Right cardiac atrium (tissue), 5 donors: ENCODE data around the gene ERCC4. TPM values are rescaled to one million over a fixed set of nuclear protein-coding genes. Genes with fewer than 3 reads are reported as not detected.

Experiments
- ATAC-seq, 2 donors: fragments of 200-7000 bp; cut with Tn5 transposase; one replicate each; pipeline versions ENCODE4 v1.8.0 to v1.9.1; 2020; ENCODE audit warnings: moderate library complexity in 2 of 2, mild to moderate bottlenecking in 1 of 2
- DNase-seq, 3 donors: peaks; one replicate each; pipeline ENCODE4 v3.0.0-alpha.2; 2020
- H3K27ac ChIP-seq: one replicate; pipeline ENCODE4 v1.5.1; 2013; ENCODE audit warnings: mild to moderate bottlenecking, low read length, control low read depth, moderate library complexity
- H3K27me3 ChIP-seq: one replicate; pipeline ENCODE4 v1.6.1; 2013; ENCODE audit not compliant: control insufficient read depth, insufficient read depth
- H3K4me1 ChIP-seq: one replicate; pipeline ENCODE4 v1.6.1; 2013; ENCODE audit warnings: low read length; ENCODE audit not compliant: control insufficient read depth, insufficient read depth
- H3K4me3 ChIP-seq: one replicate; pipeline ENCODE4 v1.5.1; 2013; ENCODE audit warnings: low read length, control low read depth
- H3K9me3 ChIP-seq: one replicate; pipeline ENCODE4 v1.6.1; 2013; ENCODE audit warnings: low read length; ENCODE audit not compliant: control insufficient read depth
- WGBS: extraction: QIAGEN DNeasy Blood & Tissue Kit; methylation state at CpG from one replicate; pipeline ENCODE4 v1.1.7; 2013; 5-methylcytosine and 5-hydroxymethylcytosine counted together
- intact Hi-C, 4 donors: fragments of 100-400 bp; cut with DNase I; formaldehyde crosslinking; loops; one replicate each; pipeline versions ENCODE4 v1.11.0 to v1.14.0; 2022 to 2023
- polyA plus RNA-seq: library from polyadenylated mRNA; stranded (reverse); fragments of 200-250 nt; gene quantifications from one replicate; pipeline ENCODE4 v1.2.3, GENCODE V29; 2013
- total RNA-seq, 4 donors: library from RNA; stranded (reverse); fragmentation: NEBNext Ultra II Directional; extraction: Animal tissue kit (Norgen Biotek cat#: 25700); gene quantifications; one replicate each; pipeline ENCODE4 v1.2.1, GENCODE V29; 2021
- donor health status: healthy with polysubstance abuse.
- donor health status: DM: no; HTN: yes; CAD: no.
- donor health status: DM: no; HTN: no; CAD: no.
- donor health status: DM: no; HTN: yes; CAD: no; lungs with severe emphysema.
- donor health status: DM: yes; HTN: yes; CAD: no.

The ERCC4 gene
- total and polyA plus RNA-seq, 5 donors: 2.3 to 14.4 (median 9.6) TPM

- H3K4me1 ChIP-seq: no peaks in the 10 kb centered on the region
- ATAC-seq (no peak), DNase-seq (no peak)
- intact Hi-C loops: no loop called here
- H3K27ac ChIP-seq: no peak overlapping the region
- no peaks in the 10 kb centered on the region for H3K27me3 ChIP-seq
- 75% methylated on average over 2 of the region's 2 CpGs for WGBS
- H3K9me3 ChIP-seq: no peaks in the 10 kb centered on the region
- H3K4me3 ChIP-seq: no peak overlapping the region
These were observed 48.9 kb downstream of the ERCC4 start for GRCh38 chr16:13968835-13969234.

GRCh38 chr16:13969711-13970110, 49.8 kb downstream of the ERCC4 start:
- no peak overlapping the region for H3K4me3 ChIP-seq
- no peaks in the 10 kb centered on the region for H3K27me3 ChIP-seq
- H3K9me3 ChIP-seq: no peaks in the 10 kb centered on the region
- no peaks in the 10 kb centered on the region for H3K4me1 ChIP-seq
- ATAC-seq: no peak
- WGBS: 93% methylated on average over 3 of the region's 3 CpGs
- intact Hi-C loops: no loop called here
- no peak overlapping the region for H3K27ac ChIP-seq
- DNase-seq: no peak

- no peak overlapping the region for H3K4me3 ChIP-seq
- no peak for ATAC-seq
- no peak overlapping the region for H3K27ac ChIP-seq
- DNase-seq: no peak
- no peaks in the 10 kb centered on the region for H3K4me1 ChIP-seq
- intact Hi-C loops: no loop called here
- no peaks in the 10 kb centered on the region for H3K27me3 ChIP-seq
- H3K9me3 ChIP-seq: no peaks in the 10 kb centered on the region
These were observed 50.9 kb downstream of the ERCC4 start for GRCh38 chr16:13970708-13971422.

GRCh38 chr16:13973321-13974023, 53.5 kb downstream of the ERCC4 start:
- intact Hi-C loops: no loop called here
- Histone ChIP-seq H3K27me3 (no peaks in the 10 kb centered on the region), H3K9me3 (no peaks in the 10 kb centered on the region), H3K27ac (no peak overlapping the region), H3K4me3 (no peak overlapping the region), H3K4me1 (no peaks in the 10 kb centered on the region)
- ATAC-seq: no peak
- DNase-seq: no peak
- WGBS: 89% methylated on average over 9 of the region's 9 CpGs

- no peak for DNase-seq
- Histone ChIP-seq H3K4me3 (no peak overlapping the region), H3K27me3 (no peaks in the 10 kb centered on the region), H3K27ac (no peak overlapping the region), H3K9me3 (no peaks in the 10 kb centered on the region), H3K4me1 (no peaks in the 10 kb centered on the region)
- no peak for ATAC-seq
- WGBS: 94% methylated on average over 6 of the region's 6 CpGs
- intact Hi-C loops: no loop called here
These were observed 57.2 kb downstream of the ERCC4 start for GRCh38 chr16:13977177-13977576.

- H3K27me3 ChIP-seq: no peaks in the 10 kb centered on the region
- H3K27ac ChIP-seq: no peak overlapping the region
- ATAC-seq (no peak), DNase-seq (no peak)
- WGBS: 76% methylated on average over 3 of the region's 3 CpGs
- no peaks in the 10 kb centered on the region for H3K4me1 ChIP-seq
- H3K9me3 ChIP-seq: no peaks in the 10 kb centered on the region
- intact Hi-C loops: no loop called here
- H3K4me3 ChIP-seq: no peak overlapping the region
These were observed 62.5 kb downstream of the ERCC4 start for GRCh38 chr16:13982451-13982850.

- no peak overlapping the region for H3K4me3 ChIP-seq
- H3K27me3 ChIP-seq: no peaks in the 10 kb centered on the region
- no peaks in the 10 kb centered on the region for H3K9me3 ChIP-seq
- H3K4me1 ChIP-seq: no peaks in the 10 kb centered on the region
- intact Hi-C loops: no loop called here
- ATAC-seq (no peak), DNase-seq (no peak)
- H3K27ac ChIP-seq: no peak overlapping the region
- WGBS: 87% methylated on average over 5 of the region's 5 CpGs
These were observed 63.7 kb downstream of the ERCC4 start for GRCh38 chr16:13983625-13984024.

- ATAC-seq (no peak), DNase-seq (no peak)
- Histone ChIP-seq H3K27me3 (no peaks in the 10 kb centered on the region), H3K4me1 (no peaks in the 10 kb centered on the region), H3K9me3 (no peaks in the 10 kb centered on the region), H3K4me3 (no peak overlapping the region), H3K27ac (no peak overlapping the region)
- intact Hi-C loops: no loop called here
- WGBS: 75% methylated on average over 8 of the region's 8 CpGs
These were observed 64.8 kb downstream of the ERCC4 start for GRCh38 chr16:13984794-13985193.

GRCh38 chr16:13988038-13988437, 68.1 kb downstream of the ERCC4 start:
- no peak for ATAC-seq
- WGBS: 97% methylated on average over 1 of the region's 1 CpG

GRCh38 chr16:13992322-13992721, 72.4 kb downstream of the ERCC4 start:
- no peak for DNase-seq
- ATAC-seq: no peak
- Histone ChIP-seq H3K27me3 (no peaks in the 10 kb centered on the region), H3K4me1 (peaks cover 4% of the 10 kb centered on the region), H3K4me3 (no peak overlapping the region), H3K27ac (no peak overlapping the region), H3K9me3 (no peaks in the 10 kb centered on the region)
- intact Hi-C loops: loop anchor here in 1 of 4 donors (10.0 kb wide), 1 partner anchor 58 kb away; no protein-coding TSS in a partner anchor
- WGBS: 90% methylated on average over 6 of the region's 6 CpGs

More at GRCh38 chr16:13988038-13988437, 68.1 kb downstream of the ERCC4 start:
- no peak overlapping the region for H3K4me3 ChIP-seq
- intact Hi-C loops: no loop called here
- H3K27ac ChIP-seq: no peak overlapping the region
- no peak for DNase-seq
- no peaks in the 10 kb centered on the region for H3K9me3 ChIP-seq
- H3K4me1 ChIP-seq: no peaks in the 10 kb centered on the region
- H3K27me3 ChIP-seq: no peaks in the 10 kb centered on the region

GRCh38 chr16:13992976-13993375, 73.0 kb downstream of the ERCC4 start:
- ATAC-seq (no peak), DNase-seq (no peak)
- no peak overlapping the region for H3K4me3 ChIP-seq
- WGBS: 86% methylated on average over 4 of the region's 4 CpGs
- H3K9me3 ChIP-seq: no peaks in the 10 kb centered on the region
- H3K27me3 ChIP-seq: no peaks in the 10 kb centered on the region
- peaks cover 5% of the 10 kb centered on the region for H3K4me1 ChIP-seq
- intact Hi-C loops: loop anchor here in 1 of 4 donors (10.0 kb wide), 1 partner anchor 58 kb away; no protein-coding TSS in a partner anchor
- H3K27ac ChIP-seq: no peak overlapping the region
